H9 (cell line): ENCODE measurements around the gene PMF1. TPM values are rescaled to one million over a fixed set of nuclear protein-coding genes. Genes with fewer than 3 reads are reported as not detected.

Source experiments
- DNase-seq: peaks from one replicate; pipeline ENCODE4 v3.0.0-alpha.2; 2017
- H2AFZ ChIP-seq: one replicate; pipeline ENCODE4 v1.6.1; 2013; ENCODE audit warnings: mild to moderate bottlenecking, low read length, control low read depth, moderate library complexity
- H2AK5ac ChIP-seq: 2 replicates; pipeline ENCODE4 v1.6.1; 2013; ENCODE audit warnings: low read length, control low read depth, mixed read lengths; ENCODE audit not compliant: insufficient read length
- H2BK120ac ChIP-seq: one replicate; pipeline ENCODE4 v1.6.1; 2013; ENCODE audit warnings: low read depth, mild to moderate bottlenecking, low read length, control low read depth, inconsistent platforms; ENCODE audit not compliant: poor library complexity, severe bottlenecking
- H2BK12ac ChIP-seq: 2 replicates; pipeline ENCODE4 v1.6.1; 2013; ENCODE audit warnings: low read length, control low read depth, mixed read lengths, low read depth; ENCODE audit not compliant: insufficient read length
- H2BK15ac ChIP-seq: 2 replicates; pipeline ENCODE4 v1.6.1; 2013; ENCODE audit warnings: low read depth, low read length, control low read depth
- H2BK20ac ChIP-seq: one replicate; pipeline ENCODE4 v1.6.1; 2013; ENCODE audit warnings: low read depth, mild to moderate bottlenecking, low read length, control low read depth, inconsistent platforms; ENCODE audit not compliant: poor library complexity, severe bottlenecking
- H2BK5ac ChIP-seq: 2 replicates; pipeline ENCODE4 v1.6.1; 2013; ENCODE audit warnings: low read length, control low read depth, mixed read lengths; ENCODE audit not compliant: insufficient read length
- H3K14ac ChIP-seq: 2 replicates; pipeline ENCODE4 v1.6.1; 2013; ENCODE audit warnings: low read length, control low read depth; ENCODE audit not compliant: insufficient read depth
- H3K18ac ChIP-seq: 2 replicates; pipeline ENCODE4 v1.6.1; 2013; ENCODE audit warnings: low read depth, mild to moderate bottlenecking, mixed read lengths, low read length, control low read depth; ENCODE audit not compliant: insufficient read length
- H3K23ac ChIP-seq: 2 replicates; pipeline ENCODE4 v1.6.1; 2013; ENCODE audit warnings: low read length, control low read depth, mixed read lengths, low read depth; ENCODE audit not compliant: insufficient read length
- H3K23me2 ChIP-seq: 2 replicates; pipeline ENCODE4 v1.6.1; 2013; ENCODE audit warnings: low read depth, mild to moderate bottlenecking, mixed read lengths, low read length, control low read depth; ENCODE audit not compliant: insufficient read length, poor library complexity, severe bottlenecking
- H3K27ac ChIP-seq: 2 replicates; pipeline ENCODE4 v1.5.1; 2013; ENCODE audit warnings: low read length, control low read depth, mixed read lengths, low read depth; ENCODE audit not compliant: insufficient read length
- H3K27me3 ChIP-seq: 2 replicates; pipeline ENCODE4 v1.6.1; 2013; ENCODE audit warnings: low read length, control low read depth, inconsistent platforms; ENCODE audit not compliant: insufficient read depth
- H3K4ac ChIP-seq: 2 replicates; pipeline ENCODE4 v1.6.1; 2013; ENCODE audit warnings: low read depth, mild to moderate bottlenecking, control low read depth, inconsistent platforms, low read length, moderate library complexity
- H3K4me1 ChIP-seq: 2 replicates; pipeline ENCODE4 v1.6.1; 2013; ENCODE audit warnings: low read length, control low read depth, inconsistent platforms; ENCODE audit not compliant: insufficient read depth
- H3K4me2 ChIP-seq: 2 replicates; pipeline ENCODE4 v1.6.1; 2013; ENCODE audit warnings: low read length, control low read depth, mixed read lengths; ENCODE audit not compliant: insufficient read length, insufficient read depth
- H3K56ac ChIP-seq: 2 replicates; pipeline ENCODE4 v1.6.1; 2013; ENCODE audit warnings: low read depth, mild to moderate bottlenecking, mixed read lengths, low read length, control low read depth; ENCODE audit not compliant: insufficient read length
- H3K79me1 ChIP-seq: 2 replicates; pipeline ENCODE4 v1.6.1; 2013; ENCODE audit warnings: low read depth, mild to moderate bottlenecking, moderate library complexity, low read length, control low read depth, inconsistent platforms; ENCODE audit not compliant: insufficient read depth, poor library complexity, severe bottlenecking
- H3K79me2 ChIP-seq: 2 replicates; pipeline ENCODE4 v1.6.1; 2013; ENCODE audit warnings: low read length, control low read depth, inconsistent platforms; ENCODE audit not compliant: insufficient read depth
- H3K9ac ChIP-seq: 2 replicates; pipeline ENCODE4 v1.6.1; 2013; ENCODE audit warnings: low read length, control low read depth, mixed read lengths; ENCODE audit not compliant: insufficient read length; ENCODE audit errors: extremely low read depth
- H3K9me3 ChIP-seq: one replicate; pipeline ENCODE4 v1.6.1; 2013; ENCODE audit warnings: low read depth, low read length, inconsistent platforms; ENCODE audit not compliant: control insufficient read depth
- H3T11ph ChIP-seq: one replicate; pipeline ENCODE4 v1.6.1; 2013; ENCODE audit warnings: mild to moderate bottlenecking, low read length, control low read depth, inconsistent platforms
- H4K20me1 ChIP-seq: one replicate; pipeline ENCODE4 v1.6.1; 2013; ENCODE audit not compliant: control insufficient read depth, insufficient read length, insufficient read depth
- H4K5ac ChIP-seq: 2 replicates; pipeline ENCODE4 v1.6.1; 2013; ENCODE audit warnings: low read depth, mild to moderate bottlenecking, mixed read lengths, low read length, control low read depth; ENCODE audit not compliant: insufficient read length
- H4K8ac ChIP-seq: replicated peaks from 2 replicates; pipeline ENCODE4 v1.6.1; 2013; ENCODE audit warnings: low read length, control low read depth, mixed read lengths, low read depth; ENCODE audit not compliant: insufficient read length
- H4K91ac ChIP-seq: 2 replicates; pipeline ENCODE4 v1.6.1; 2013; ENCODE audit warnings: low read depth, mild to moderate bottlenecking, moderate library complexity, mixed read lengths, low read length, control low read depth; ENCODE audit not compliant: insufficient read length
- H3K27ac Mint-ChIP-seq, 3 experiments: 2 replicates in 2 of 3; 3 replicates in 1 of 3; pipeline ENCODE4 v1.8.0; 2020 to 2021; ENCODE audit warnings: mixed read lengths in 3 of 3, mild to moderate bottlenecking in 1 of 3, moderate library complexity in 1 of 3
- H3K27me3 Mint-ChIP-seq: 2 replicates; pipeline ENCODE4 v1.8.0; 2021; ENCODE audit warnings: low read depth, mild to moderate bottlenecking, moderate library complexity, mixed read lengths
- H3K36me3 Mint-ChIP-seq, 3 experiments: 2 replicates in 2 of 3; 3 replicates in 1 of 3; pipeline ENCODE4 v1.8.0; 2020 to 2021; ENCODE audit warnings: low read depth in 3 of 3, mixed read lengths in 3 of 3; ENCODE audit not compliant: insufficient read depth in 1 of 3
- H3K4me1 Mint-ChIP-seq, 2 experiments: 2 replicates each; pipeline ENCODE4 v1.8.0; 2020; ENCODE audit warnings: mixed read lengths in 2 of 2
- H3K4me3 Mint-ChIP-seq, 2 experiments: 2 replicates in 1 of 2; 3 replicates in 1 of 2; pipeline ENCODE4 v1.8.0; 2020 to 2021; ENCODE audit warnings: mild to moderate bottlenecking in 2 of 2, mixed read lengths in 2 of 2, moderate library complexity in 1 of 2
- H3K9me3 Mint-ChIP-seq, 2 experiments: 2 replicates in 1 of 2; 3 replicates in 1 of 2; pipeline ENCODE4 v1.8.0; 2020; ENCODE audit warnings: mild to moderate bottlenecking in 2 of 2, mixed read lengths in 2 of 2, moderate library complexity in 1 of 2
- CTCF ChIP-seq: fragments of 200-600 bp; sonication (generic); conservative IDR thresholded peaks from 3 replicates; pipeline ENCODE4 v1.8.0; 2021; ENCODE audit warnings: antibody characterized with exemption, mild to moderate bottlenecking
- total RNA-seq: library from RNA; stranded (reverse); gene quantifications from 2 replicates; pipeline ENCODE4 v1.2.1, GENCODE V29; 2021

The PMF1 gene
- total RNA-seq, 1 experiment from 2014 or later = 136 TPM

- H3K9ac ChIP-seq = no peak overlapping the region
- peaks cover 8 to 11% of the 10 kb centered on the region in 2 experiments for H3K4me1 Mint-ChIP-seq
- H2BK20ac ChIP-seq = no peak overlapping the region
- no peaks in the 10 kb centered on the region for H3K27me3 ChIP-seq
- no peak overlapping the region for H4K8ac ChIP-seq
- H3K27ac Mint-ChIP-seq = no peak overlapping the region
- no peak overlapping the region for H2BK12ac ChIP-seq
- peaks cover 10% of the 10 kb centered on the region for H3K79me1 ChIP-seq
- no peaks in the 10 kb centered on the region for H3K9me3 Mint-ChIP-seq
- no peak overlapping the region for H3K27ac ChIP-seq
- H3K23me2 ChIP-seq = no peaks in the 10 kb centered on the region
- H3K4ac ChIP-seq = no peak overlapping the region
- H3K14ac ChIP-seq = no peak overlapping the region
- no peak overlapping the region for H2AK5ac ChIP-seq
- H4K20me1 ChIP-seq = no peaks in the 10 kb centered on the region
- H3K18ac ChIP-seq = no peak overlapping the region
- no peak overlapping the region for H3K4me3 Mint-ChIP-seq
- no peaks in the 10 kb centered on the region for H3K9me3 ChIP-seq
- H3K36me3 Mint-ChIP-seq = peaks cover 9 to 49% (median 21%) of the 10 kb centered on the region in 3 experiments; a peak in 6 of 7 replicates
- H2BK15ac ChIP-seq = no peak overlapping the region
- H3K56ac ChIP-seq = no peak overlapping the region
- H3K27me3 Mint-ChIP-seq = no peaks in the 10 kb centered on the region
- no peak overlapping the region for H3K4me2 ChIP-seq
- H3T11ph ChIP-seq = no peak overlapping the region
- DNase-seq = no peak
- H2AFZ ChIP-seq = no peak overlapping the region
- no peaks in the 10 kb centered on the region; the same call in 1 of the 2 replicates for H3K79me2 ChIP-seq
- H2BK5ac ChIP-seq = no peak overlapping the region
- no peak overlapping the region for H3K23ac ChIP-seq
- H4K91ac ChIP-seq = no peak overlapping the region
- H4K5ac ChIP-seq = no peak overlapping the region
- no peak overlapping the region for H2BK120ac ChIP-seq
- H3K4me1 ChIP-seq = no peaks in the 10 kb centered on the region; the same call in 1 of the 2 replicates
- TF ChIP-seq CTCF = no peak
Measured at GRCh38 chr1:156203331-156203730, 9.5 kb upstream of the PMF1 start.
